Stimulated activated CD4-positive, alpha-beta T cell treated with anti-CD3 and anti-CD28 coated beads, TNF-alpha, amount 100 ng/mL, for 24 hours (primary cell): ENCODE data around the gene PLEKHB1.

ENCODE experiments used
- DNase-seq, 3 experiments: peaks; one replicate each; pipeline ENCODE4 v3.0.0-alpha.2; 2020; ENCODE audit warnings: low read depth in 3 of 3

Gene PLEKHB1

DNA sequence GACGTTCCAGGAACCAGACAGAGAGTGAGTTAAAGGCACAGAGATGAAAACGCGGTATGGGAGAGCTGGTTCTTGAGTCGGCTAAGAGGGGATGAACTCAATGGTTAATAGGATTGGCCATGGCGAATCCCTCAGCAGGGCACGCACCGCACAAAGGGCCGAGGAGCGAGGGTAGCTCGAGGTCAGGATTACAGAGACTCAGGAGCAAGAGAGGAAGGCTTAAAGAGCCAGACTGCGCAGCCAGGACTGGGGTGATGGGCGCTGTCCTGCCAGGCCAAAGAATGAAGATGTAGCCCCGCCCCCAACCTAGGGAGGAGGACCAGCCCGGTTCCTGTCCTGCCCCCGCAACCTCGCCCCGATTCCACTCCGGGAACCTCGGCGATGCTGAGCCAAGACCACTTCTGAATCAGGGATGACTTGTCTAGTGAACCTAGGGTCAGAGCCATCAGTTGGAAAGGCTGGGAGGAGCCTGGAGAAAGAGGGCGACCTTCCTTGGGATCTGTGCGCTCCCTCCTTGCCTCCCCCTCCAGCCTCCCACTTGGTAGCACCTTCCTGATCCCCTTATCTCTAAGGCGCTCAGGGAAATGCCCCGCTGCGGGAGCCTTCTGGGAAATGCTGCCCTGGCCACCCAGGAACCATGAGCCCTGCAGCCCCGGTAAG is at the start of gene PLEKHB1:
Gene PLEKHB1 (plus strand): TSS at position 610 of the 660 bp plus-strand sequence. CDS start 28 bp downstream, at position 638.
- DNase-seq, result no peak

GRCh38 chr11:73597336-73597955 is 48.9 kb upstream of the PLEKHB1 start:
- no peak for DNase-seq

- peak; percentile 79 to 93 (median 85) for DNase-seq
Measured at GRCh38 chr11:73597956-73598718, 48.2 kb upstream of the PLEKHB1 start, which contains the start of gene FAM168A. Gene FAM168A (minus strand): TSS chr11:73598112. CDS start chr11:73468474, 129,638 bp downstream.

GRCh38 chr11:73598719-73599379 is 47.5 kb upstream of the PLEKHB1 start:
- DNase-seq, result no peak

DNA sequence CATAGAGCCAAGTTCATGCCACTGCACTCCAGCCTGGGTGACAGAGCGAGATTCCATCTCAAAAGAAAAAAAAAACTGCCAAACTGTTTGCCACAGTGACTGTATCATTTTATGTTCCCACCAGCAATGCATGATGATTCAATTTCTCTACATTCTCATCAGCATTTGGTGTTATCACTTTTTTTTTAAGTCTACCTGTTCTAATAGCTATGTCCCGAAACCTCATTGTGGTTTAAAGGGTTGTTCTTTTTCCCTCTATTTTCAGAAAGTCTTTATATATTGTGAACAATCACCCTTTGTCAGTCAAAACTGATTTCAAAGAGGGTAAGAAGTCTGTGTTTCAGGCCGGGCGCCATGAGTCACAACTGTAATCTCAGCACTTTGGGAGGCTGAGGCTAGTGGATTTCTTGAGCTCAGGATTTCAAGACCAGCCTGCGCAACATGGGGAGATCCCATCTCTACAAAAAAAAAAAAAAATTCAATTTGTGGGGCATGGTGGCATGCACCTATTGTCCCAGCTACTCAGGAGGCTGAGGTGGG is 33.7 kb upstream of the PLEKHB1 start:
- DNase-seq, result no peak

DNA sequence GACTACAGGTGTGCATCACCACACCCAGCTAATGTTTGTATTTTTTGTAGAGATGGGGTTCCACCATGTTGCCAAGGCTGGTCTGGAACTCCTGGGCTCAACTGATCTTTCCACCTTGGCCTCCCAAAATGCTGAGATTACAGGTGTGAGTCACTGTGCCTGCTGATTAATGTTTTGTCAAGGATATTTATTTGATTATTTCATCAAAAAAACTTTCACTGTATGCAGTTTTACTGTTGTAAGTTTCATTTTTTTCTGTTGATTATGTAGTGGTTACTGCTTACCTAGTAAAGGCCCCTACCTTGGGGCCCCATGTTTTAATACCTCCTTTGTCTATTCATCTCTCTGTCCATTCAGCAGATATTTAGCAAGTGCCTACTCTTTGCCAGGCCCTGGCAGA is 31.8 kb upstream of the PLEKHB1 start:
- no peak for DNase-seq

- no peak for DNase-seq
Measured at GRCh38 chr11:73622926-73623593, 23.3 kb upstream of the PLEKHB1 start.

DNA sequence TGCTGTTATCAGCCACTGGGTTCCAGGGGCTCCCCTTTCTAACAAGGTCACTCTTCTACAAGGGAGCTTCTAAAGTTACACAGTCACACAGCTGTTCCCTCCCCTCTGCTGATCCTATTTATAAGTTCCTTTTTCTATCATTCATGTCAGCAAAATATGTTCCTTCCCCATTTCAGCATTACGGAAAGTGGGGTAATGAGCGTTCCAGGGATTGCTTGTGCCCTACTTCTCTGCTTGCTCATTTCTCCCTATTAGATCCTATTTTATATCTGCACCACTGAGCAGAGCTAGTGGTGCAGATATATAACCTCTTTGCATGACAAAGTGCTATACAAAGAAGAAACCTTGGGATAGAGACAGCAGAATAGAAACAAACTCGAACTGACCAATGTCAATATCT is 22.7 kb upstream of the PLEKHB1 start:
- DNase-seq, result no peak

DNA sequence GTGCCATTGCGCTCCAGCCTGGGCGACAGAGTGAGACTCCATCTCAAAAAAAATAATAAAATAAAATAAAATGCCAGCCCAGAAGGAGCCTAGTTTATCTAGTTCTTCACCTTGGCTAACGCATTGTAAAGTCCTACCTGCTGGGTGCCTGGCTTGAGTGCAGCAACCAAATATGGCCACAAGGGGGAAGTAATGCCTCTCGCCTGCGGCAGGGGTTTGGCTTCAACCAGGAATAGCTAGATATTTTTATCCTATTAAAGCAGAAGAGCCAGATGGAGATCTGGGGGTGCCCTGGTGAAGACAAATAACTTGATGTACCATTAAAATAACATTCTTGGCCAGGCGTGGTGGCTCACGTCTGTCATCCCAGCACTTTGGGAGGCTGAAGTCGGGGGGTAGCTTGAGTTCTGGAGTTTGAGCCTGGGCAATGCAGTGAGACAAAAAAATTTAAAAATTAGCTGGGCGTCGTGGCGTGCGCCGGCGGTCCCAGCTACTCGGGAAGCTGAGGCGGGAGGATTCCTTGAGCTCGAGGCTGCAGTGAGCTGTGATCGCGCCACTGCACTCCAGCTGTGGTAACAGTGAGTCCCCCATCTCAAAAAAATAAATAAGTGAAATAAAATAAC is 20.6 kb upstream of the PLEKHB1 start:
- peak; percentile 31 to 60 (median 57) for DNase-seq

GRCh38 chr11:73629907-73630306 is 16.5 kb upstream of the PLEKHB1 start:
- DNase-seq, result no peak

- DNase-seq, result no peak
Measured at GRCh38 chr11:73632996-73633395, 13.4 kb upstream of the PLEKHB1 start.

GRCh38 chr11:73633999-73634398 is 12.4 kb upstream of the PLEKHB1 start:
- no peak for DNase-seq

DNA sequence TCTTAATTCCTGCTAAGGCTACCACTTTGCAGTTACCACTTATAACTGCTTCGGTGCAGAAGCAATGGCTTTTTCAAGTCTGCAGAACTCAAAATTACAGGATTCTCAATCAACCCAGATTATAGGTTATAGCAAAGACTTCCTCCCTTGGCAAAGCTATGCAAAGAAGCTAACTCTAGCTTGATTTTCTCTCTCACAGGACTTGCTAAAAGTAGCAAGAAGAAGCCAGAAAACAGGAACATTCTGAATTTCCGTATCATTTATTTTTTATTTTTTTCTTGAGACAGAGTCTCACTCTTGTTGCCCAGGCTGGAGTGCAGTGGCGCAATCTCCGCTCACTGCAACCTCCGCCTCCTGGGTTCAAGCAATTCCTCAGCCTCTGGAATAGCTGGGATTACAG is 10.7 kb upstream of the PLEKHB1 start:
- no peak for DNase-seq

- DNase-seq, result no peak
Measured at GRCh38 chr11:73636249-73636648, 10.1 kb upstream of the PLEKHB1 start.

- no peak for DNase-seq
Measured at GRCh38 chr11:73637012-73637411, 9.4 kb upstream of the PLEKHB1 start.

DNA sequence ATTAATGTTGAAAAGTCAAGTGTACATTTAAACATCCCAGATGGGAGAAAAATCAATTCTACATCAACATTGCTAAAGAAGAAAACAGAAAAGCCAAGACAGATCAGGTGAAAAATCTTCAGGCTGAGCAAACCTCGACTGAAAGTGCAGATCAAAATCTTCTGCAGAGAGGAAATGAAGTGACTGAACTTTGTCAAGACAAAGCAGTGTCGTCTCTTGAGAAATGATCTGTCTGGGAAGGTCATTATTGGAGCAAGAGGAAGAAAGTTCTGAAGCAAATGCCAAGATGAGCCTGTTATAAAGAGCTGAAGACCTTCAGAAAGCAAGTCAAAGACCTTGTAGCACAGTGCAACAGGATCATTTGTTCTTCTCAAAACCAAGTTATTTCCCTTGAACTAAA is 5.8 kb upstream of the PLEKHB1 start:
- DNase-seq, result no peak

DNA sequence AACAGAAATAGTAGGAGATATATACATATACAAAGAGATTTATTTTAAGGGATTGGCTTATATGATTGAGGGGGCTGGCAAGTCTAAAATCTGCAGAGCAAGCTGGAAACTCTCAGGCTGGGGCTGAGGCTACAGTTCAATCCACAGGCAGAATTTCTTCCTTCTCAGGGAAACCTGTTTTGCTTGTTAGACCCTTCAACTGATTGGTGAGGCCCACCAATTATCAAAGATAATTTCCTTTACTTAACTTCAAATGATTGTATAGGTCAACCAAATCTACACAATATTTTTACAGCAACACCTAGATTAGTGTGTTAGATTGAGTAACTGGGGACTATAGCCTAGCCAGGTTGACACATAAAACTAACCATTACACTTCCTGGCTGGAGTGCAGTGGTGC is 4.7 kb upstream of the PLEKHB1 start:
- DNase-seq, result no peak

- no peak for DNase-seq
Measured at GRCh38 chr11:73645121-73645969, 1.0 kb upstream of the PLEKHB1 start.

DNA sequence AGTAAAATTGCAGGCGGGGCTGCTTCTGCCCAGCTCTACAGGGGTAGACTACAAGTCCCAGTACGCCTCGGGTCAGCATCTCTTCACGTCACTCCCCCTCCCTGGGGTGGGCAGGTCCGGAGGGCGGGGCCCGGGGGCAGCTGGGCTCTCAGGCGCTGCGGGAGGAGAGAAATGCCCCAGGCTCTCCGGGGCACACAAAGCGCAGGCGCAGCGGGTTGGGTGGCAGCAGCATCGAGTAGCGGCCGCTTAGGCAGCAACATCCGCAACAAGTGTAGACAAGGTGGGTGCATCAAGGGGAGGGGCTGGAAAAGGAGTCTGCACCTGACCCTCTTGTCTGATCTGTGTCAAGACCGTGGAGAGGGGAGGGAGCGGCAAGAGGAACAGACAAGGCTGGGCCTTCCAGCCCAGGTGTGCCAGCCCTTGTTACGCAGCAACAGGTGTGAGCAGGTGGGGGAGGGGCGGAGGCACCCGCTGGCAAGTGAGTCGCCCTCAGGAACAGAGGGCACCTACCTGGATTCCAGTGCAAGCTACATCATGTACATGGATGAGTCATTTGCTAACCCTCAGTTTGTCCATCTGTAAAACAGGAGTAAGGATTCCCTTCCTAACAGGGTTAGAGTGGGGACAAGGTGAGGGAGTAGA is 1.2 kb downstream of the PLEKHB1 start:
- peak; percentile 81 to 91 (median 85) for DNase-seq
